Measurements from ENCODE around the gene NUDT7.

GRCh38 chr16:77785373-77785764, 63.1 kb downstream of the NUDT7 start:
- no peak for TF ChIP-seq CTCF (IDR thresholded peaks at IDR 0.05)
- TF ChIP-seq POLR2A (IDR thresholded peaks at IDR 0.05): no peak

Data from Peyer's patch (tissue), 4 donors.